GM18858 (cell line): ENCODE measurements around the gene CEPT1.
"Not testable (repeated sequence)": the region's sequence is repeated elsewhere in the genome, so short reads cannot be mapped to it uniquely, and the experiment has no call there.

Experiments
- ATAC-seq: cut with Tn5 transposase; IDR thresholded peaks from one replicate; pipeline ENCODE4 v1.9.1; 2021; ENCODE audit not compliant: unreplicated experiment

The CEPT1 gene

DNA sequence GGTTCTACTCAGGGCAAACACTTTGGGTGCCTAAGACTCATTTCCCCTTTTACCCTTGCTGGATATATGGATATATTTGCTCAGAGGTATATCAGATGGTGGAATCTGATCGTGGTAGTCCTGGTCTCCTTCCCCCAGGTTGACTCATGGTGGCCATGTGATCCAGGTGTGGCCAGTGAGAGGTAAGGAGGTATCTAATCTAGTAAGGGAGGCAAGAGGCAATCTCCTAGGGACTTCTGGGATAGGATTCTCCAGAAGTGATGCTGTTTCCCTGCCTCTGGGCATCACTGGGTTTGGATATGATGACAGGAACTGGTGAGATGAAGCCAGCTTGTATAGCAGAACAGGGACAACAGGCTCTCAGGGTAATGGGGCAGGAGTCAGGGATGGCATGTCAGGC, 68.9 kb downstream of the CEPT1 start:
- ATAC-seq: no peak

DNA sequence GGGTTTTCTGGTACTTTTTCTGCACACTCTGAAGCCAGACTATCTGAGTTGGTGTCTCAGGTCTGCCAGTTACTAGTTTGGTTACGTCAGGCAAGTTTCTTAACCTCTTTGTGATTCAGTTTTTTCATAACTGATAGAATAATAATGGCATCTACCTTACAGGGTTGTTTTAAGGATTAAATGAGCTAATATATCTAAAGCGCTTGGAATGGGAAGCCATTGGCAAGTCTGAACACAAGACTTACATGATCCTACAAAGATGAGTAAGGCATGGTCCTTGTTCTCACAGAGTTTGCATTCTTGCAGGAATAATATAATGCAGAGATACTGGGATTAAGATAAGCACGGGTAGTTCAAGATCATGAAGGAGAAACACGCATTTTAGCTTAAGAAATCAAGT, 69.6 kb downstream of the CEPT1 start:
- no peak for ATAC-seq

DNA sequence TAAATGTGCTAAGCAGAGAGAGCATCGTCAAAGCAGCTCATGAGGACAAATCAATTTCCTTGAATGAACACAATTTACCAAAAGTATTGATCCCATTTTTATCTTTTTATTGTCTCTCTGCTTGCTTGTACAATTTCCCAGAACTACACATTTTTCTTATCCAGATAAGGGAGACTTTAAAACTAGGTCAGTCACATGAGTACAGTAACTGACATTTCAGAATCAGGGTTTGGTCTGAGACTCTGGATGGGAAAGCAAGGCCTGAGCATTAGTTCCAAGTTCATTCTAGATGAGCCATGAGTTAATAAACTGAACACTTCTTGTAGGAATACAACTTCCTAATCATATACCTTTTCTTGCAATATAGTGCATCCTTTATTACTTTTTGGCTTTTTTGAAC, 71.9 kb downstream of the CEPT1 start:
- ATAC-seq: no peak

DNA sequence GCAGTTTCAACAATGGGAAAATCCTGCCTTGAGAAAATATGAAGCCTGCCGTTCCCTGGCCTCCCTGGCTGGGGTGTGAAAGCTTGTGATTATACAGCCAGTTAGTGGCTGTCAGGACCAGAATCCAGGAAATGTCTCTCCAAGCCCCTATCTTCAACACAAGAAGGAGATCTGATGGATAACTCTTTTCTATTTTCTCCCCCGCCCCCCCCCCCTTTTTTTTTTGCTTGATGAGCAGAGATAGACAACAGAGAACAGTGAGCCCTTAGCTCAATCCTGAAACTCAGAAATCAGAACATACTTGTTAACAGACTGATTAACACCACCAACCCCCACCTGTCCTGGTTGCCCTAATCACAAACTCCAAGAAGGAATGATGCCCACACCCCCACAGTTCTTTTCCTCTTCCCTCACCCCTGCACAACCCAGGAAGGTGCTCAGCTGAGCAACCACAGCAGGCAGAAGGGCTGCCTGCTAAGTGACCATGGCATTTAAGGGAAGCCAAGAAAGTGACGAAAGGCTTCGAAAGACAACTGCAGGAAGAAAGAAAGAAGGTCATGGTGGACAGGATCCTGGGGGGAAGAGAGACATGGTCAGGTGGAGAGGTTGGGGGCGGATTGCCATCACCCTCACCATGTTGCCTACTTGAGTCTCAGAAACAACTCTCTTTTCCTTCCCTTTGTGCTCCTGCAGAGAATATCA, 72.8 kb downstream of the CEPT1 start:
- no peak for ATAC-seq

DNA sequence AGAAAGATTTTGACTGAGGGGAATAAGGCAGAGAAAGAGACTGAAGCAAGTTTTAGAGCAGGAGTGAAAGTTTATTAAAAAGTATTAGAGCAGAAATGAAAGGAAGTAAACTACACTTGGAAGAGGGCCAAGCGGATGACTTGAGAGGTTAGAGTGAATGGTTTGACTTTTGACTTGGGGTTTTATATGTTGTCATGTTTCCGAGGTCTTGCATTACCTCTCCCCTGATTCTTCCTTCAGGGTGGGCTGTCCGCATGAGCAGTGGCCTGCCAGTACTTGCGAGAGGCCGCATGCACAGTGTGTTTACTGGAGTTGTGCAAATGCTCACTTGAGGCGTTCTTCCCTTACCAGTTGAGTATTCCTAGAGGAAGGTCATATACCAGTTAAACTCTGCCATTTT, 73.4 kb downstream of the CEPT1 start:
- ATAC-seq: no peak

DNA sequence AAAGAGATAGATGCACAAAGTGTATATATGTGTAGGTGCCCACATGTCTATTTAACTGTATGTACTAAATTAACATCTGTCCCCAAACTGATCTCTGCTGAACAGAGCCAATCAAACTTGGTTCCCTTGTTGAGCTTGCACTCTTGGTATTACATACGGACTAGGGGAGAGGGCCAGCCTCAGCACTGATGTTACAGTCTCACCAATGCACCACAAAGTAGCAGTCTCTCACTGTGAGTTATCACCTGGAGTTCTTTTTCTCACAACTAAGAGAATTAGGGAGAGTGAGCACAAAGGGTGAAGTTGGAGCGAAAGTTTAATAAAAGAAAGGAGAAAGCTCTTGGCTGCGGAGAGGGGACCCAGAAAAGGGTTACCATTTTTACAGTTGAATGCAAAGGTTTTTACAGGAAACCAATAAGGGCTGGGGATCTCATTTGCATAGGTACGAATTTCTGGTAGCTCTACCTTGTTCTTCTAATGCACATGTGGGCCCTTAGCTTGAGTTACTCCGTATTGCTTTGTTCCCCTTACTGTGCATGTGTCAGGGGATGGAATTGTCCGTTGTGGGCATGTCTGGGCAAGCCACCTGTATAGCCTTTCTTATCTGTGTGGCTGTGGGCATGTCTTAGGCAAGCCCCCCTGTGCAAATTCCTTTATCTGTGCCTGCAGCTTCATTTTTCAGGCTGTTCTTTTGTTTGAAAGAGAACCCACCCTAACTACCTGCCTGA, 74.2 kb downstream of the CEPT1 start:
- no peak for ATAC-seq

DNA sequence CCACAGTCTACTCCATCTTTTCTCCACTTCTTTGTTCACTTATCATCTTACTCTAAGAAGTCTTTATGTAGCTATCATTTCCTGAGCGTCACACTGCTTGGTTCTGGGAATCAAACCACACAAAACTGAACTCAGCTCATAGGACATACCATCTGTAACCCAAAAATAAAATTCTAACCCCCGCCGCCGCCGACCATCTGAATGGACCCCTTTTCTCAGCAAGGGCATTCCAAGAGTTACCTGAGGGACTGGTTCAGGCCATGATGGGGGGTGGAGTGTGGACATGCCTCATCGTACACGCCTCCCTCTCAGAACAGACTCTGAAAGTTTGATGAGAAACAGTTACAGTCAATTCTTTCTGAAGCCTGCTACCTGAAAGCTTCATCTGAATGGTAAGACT, 74.9 kb downstream of the CEPT1 start:
- ATAC-seq: no peak

DNA sequence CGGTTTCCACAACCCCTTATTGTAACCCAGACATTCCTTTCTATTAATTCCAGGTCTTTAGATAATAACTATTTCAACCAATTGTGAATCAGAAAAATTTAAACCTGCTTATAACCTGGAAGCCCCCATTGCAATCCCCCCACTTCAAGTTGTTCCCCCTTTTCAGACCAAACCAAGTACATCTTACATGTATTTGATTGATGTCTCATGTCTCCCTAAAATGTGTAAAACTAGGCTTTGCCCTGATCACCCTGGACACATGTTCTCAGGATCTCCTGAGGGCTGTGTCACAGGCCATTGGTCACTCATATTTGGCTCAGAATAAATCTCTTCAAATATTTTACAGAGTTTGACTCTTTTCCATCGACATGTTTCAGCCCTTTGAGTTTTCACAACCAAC, 75.3 kb downstream of the CEPT1 start:
- ATAC-seq: not testable (repeated sequence)

DNA sequence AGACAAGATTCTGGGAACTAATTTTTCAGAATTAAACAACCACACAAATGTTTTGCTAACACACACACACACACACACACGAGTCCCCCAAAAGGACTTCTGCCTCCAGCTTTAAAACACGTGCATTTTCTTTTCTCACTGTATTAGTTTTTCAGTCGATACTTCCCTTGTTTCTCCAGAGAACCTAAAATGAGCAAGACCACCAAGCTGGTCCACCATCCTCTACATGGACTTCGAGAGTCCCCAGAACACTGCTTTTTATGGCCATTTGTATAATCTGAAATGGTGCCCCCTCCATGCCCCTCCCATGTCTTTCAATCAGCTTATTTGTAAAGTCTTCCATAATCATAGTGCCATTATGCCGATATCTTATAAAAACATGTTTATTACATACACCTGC, 76.7 kb downstream of the CEPT1 start:
- no peak for ATAC-seq

DNA sequence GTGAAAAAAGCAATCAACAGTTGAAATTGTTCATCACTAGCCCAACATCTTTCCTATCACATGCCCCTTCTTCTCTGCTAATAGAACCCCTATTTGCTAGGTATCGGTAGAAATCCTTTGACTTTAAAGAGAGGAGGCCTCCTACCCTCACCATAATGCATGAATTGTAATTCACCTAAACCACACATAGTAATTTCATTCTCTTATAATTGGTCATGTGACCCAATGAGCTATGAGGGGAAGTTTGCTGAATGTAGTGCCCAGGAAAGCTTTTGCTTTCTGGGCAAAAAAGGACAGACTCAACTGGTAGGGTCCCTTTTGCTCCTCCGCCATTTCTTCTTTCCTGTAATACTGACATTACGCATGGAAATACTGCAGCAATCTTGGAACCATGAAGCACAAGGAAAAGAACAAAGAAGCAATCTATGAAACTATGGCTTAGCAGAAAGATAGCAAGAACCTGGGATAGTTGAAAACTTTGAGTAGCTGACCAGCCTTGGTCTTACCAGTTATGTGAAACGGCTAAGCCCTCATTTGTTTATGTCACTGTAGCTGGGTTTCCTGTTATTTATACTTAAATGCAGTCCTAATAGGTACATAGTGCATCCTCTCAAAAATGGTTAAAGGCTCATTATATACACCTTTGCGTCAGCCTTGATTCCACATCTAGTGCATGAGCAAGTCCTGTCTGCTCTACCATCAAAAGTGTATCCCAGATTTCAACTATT, 77.3 kb downstream of the CEPT1 start:
- no peak for ATAC-seq

DNA sequence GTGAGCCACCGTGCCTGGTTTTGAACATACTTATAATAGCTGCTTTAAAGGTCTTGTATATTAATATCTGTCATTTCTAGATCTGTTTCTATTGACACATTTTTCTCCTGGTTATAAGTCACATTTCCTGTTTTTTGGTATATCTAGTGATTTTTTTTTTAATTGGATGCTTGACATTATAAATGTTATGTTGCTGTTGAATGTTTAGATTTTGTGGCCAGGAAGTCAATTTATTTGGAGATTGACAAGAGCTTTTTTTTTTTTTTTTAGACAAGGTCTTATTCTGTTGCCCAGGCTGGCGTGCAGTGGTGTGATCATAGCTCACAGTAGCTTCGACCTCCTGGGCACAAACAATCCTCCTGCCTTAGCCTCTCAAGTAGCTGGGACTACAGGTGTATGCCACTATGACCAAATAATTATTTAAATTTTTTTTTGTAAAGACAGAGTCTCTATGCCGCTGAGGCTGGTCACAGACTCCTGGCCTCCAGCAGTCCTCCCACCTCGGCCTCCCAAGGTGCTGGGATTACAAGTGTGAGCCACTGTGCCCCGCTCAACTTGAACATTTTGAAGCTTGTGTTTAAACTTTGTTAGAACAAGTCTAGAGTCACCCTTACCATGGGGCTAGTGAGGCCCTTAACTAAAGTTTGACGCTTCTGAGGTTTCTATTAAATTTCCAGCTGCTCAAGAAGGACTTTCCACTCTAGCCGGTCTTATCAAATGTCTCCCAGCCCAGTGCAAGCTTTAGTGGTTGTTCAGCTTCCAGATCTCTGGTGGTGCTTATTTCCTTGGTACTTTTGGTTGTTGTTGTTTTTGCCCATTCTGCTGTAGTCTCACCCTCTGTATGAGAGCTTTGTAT, 78.9 kb downstream of the CEPT1 start:
- ATAC-seq: no peak

DNA sequence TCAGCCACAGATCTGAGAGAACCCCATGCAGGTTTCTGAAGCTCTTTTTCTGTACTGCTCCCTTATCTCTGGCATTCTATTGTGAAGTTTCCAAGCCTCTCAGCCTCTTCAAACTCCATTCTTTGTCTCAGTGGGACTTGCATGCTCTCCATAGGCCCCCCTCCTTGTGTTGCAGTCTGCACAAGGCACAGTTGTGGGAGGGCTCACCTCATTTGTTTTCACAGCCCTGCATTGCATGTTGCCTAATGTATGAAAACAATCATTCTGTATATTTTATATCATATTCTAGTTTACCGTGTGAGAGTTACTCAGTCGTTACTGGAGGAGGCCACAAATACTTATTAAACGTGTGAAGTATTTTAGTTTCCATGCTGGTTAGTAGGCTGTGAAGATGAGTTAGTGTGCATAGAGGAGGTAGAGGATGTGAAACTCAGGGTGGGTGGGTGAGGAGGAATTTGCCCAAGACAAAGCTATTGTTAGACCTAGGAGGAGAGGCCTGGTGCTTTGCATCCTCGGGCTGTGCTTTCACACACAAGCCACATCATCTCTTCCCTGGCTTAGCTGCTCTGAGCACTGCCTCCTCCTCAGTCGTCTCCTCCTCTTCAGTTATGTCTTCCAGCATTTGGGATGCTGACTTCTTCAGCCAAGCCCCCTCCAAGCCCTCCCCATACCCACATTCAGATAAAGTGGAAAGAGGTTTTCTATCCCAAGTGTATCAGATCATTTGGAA, 79.7 kb downstream of the CEPT1 start:
- ATAC-seq: peak; percentile 26

DNA sequence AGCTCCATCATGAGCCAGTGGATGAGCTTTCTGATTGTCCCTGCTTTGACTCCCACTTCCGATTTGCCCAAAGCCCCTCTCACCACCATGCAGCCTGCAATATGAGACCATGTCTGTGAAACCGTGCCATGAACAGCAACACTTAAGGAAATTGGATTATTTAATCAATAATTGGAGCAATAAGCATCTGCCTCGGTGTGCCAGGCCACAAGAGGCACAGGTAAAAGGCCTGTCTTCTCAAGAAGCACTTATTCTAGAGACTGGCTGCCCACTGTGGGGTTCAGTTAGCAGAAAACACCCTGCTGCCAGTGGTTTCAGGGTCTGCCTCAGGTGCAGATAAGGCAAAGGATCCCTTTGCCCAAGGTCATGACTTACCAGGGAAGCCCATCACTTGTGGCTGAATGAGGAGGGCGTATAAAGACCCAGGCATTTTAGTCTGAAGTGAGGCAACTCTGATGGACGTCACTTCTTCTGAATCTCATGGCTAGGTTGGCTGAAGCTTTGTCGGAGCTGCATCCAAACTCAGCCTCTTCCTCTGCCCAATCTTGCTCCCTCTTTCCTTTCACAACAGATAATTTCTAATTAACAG, 80.4 kb downstream of the CEPT1 start:
- no peak for ATAC-seq

DNA sequence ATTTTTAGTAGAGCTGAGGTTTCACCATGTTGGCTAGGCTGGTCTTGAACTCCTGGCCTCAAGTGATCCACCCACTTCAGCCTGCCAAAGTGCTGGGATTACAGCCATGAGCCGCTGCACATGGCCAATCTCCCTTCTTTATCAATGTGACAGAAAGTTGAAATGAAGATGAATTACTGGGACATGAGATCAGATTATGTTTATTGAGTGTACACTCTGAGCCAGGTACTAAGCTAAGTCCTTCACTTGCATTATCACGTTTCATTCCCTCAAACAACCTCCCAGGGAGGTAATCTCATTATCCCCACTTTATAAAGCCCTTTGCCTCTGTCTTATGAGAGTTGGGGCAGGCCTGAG, 81.2 kb downstream of the CEPT1 start:
- no peak for ATAC-seq

DNA sequence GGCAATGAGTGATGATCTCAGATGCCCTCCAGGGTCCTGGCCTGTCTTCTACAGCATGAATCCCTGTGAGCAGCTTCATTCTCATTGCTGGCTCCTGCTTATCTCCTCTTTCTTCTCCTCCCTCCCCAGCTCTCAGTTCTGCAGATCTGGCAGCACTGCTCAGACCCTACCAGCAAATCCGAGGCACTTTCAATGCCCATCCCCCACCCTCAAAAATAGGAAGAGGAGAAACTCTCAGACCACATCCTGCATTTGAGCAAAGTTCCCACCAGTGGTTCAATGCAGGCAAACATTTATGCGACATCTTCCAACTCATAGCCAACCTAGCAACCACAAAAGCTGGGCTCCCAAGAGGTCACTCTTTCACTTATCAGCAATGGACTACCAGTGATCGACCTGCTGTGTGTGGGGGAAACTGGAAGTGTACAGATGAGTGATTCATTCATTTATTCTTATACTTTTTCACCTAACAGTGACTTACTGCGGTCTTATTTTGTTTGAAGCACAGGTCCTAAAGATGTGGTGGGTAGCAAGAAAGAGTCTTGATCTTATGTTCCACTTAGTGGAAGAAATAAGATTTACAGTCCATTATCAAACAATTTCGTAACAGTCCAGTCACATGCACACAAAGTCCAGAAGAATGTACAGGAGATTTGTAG, 81.7 kb downstream of the CEPT1 start:
- ATAC-seq: peak; percentile 47

DNA sequence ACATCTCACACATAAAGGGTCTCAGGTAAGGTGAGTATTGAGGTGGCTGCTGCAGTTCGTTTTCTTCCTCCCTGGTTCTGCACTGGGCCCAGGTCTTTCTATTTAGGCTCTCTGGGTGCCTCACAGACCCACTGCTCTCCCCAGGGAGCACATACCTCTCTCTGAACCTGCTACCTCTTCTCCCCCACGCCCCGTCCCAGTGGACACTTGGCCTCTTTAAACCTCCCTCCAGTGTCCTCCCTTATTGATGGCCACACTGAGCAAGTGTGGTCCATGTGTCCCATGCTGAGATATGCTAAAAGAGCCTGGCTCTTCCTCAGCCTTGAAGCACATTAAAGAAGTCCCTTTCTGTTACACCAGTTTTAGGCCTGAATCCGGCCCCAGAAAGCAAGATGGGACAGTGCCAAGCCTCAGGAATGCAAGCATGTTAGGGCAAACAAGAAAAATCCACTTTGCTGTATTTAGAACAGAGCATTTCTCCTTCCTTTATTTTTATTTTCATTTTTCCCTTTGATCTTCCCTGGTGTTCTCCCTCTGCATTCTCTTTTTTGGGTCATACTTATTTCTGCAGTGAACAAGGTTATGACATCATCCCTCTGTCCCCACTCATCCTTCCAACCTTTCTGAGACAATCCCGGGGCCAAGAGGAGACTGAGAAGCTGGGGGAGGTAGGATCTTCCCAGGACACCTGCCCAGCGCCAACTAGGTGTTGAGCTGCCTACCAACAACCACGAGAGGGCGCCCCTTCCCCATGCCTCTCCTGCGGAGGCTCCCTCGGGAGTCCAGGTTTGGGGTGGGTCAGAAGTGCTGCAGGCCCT, 82.5 kb downstream of the CEPT1 start:
- ATAC-seq: no peak

DNA sequence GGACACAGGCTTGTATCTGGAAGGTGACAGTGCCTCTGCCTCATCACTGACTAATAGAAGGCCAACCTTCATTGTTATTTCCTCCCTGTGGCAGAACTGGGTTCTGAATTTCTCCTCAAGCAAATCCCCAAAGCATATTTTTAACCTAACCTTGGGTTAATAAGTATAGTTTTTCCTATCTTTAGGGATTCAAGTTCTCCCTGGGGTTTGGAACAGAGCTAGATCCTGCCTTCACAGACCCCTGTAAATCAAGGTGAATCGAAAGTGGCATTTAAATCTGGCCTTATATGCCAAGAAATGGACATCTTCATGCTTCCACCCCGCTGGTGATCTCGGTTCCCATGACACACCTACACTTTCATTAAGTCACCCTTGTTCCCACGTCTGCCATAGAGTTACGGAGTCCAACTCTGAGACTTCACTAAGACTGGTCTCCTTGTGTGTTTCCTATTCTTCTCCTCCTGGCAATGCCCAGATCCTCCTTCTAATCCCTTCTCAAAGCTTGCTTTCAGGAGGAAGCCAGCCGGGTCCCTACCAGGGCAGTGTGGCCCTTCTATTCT, 83.2 kb downstream of the CEPT1 start:
- no peak for ATAC-seq

DNA sequence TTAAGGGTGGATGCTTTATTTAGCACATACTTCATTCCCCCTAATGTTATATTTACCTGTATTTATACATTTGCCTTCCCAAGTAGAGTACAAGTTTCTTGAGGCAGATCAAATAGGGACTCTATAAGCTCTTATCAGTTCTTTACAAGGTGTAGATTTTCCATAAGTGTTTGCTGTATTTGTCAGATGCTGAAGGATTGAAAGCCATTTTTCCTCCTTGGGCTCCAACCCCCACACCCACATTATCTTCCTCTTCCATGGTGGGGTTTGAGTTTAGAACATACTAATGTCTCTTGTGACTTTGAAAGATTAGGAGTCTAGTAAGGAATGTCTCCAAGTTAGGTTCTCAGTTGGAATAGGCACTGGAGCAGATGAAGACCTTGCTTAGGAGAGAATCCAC, 85.1 kb downstream of the CEPT1 start:
- ATAC-seq: no peak
